Fibroblast of lung (primary cell): ENCODE results near the gene MATN4. TPM values are rescaled to one million over a fixed set of nuclear protein-coding genes. Genes with fewer than 3 reads are reported as not detected.

ENCODE experiments used
- DNase-seq, 2 donors: peaks; one replicate each; pipeline versions ENCODE4 v3.0.0 to v3.0.0-alpha.2; 2010; ENCODE audit warnings: low read depth in 2 of 2
- H2AFZ ChIP-seq: 2 replicates; pipeline ENCODE4 v1.5.1; 2012; ENCODE audit warnings: low read length, control low read depth, inconsistent platforms
- H3K27ac ChIP-seq: 2 replicates; pipeline ENCODE4 v1.5.1; 2011; ENCODE audit warnings: low read length, control low read depth; ENCODE audit not compliant: insufficient read depth
- H3K27me3 ChIP-seq: 2 replicates; pipeline ENCODE4 v1.5.1; 2011; ENCODE audit warnings: mild to moderate bottlenecking, low read length; ENCODE audit not compliant: control insufficient read depth, insufficient read depth
- H3K36me3 ChIP-seq: 2 replicates; pipeline ENCODE4 v1.5.1; 2011; ENCODE audit warnings: low read length; ENCODE audit not compliant: control insufficient read depth, insufficient read depth
- H3K4me1 ChIP-seq: 2 replicates; pipeline ENCODE4 v1.5.1; 2011; ENCODE audit warnings: low read length; ENCODE audit not compliant: control insufficient read depth, insufficient read depth; ENCODE audit errors: extremely low read depth
- H3K4me2 ChIP-seq: 2 replicates; pipeline ENCODE4 v1.5.1; 2011; ENCODE audit warnings: low read length, control low read depth; ENCODE audit not compliant: insufficient read depth; ENCODE audit errors: extremely low read depth
- H3K4me3 ChIP-seq, 4 experiments: fragments of 200-600 bp in 1 of 4; sonication (generic) in 1 of 4; replicated peaks in 1 of 4; 2 replicates each; pipeline ENCODE4 v1.5.1; 2011 to 2016; ENCODE audit warnings: low read length in 4 of 4, low read depth in 3 of 4, mild to moderate bottlenecking in 3 of 4, control low read depth in 2 of 4, inconsistent platforms in 1 of 4, mixed read lengths in 1 of 4; ENCODE audit not compliant: insufficient read depth in 1 of 4; ENCODE audit errors: control extremely low read depth in 1 of 4
- H3K79me2 ChIP-seq: 2 replicates; pipeline ENCODE4 v1.5.1; 2012; ENCODE audit warnings: mild to moderate bottlenecking, low read length, inconsistent platforms; ENCODE audit not compliant: control insufficient read depth, insufficient read depth
- H3K9ac ChIP-seq: 2 replicates; pipeline ENCODE4 v1.5.1; 2011; ENCODE audit warnings: mild to moderate bottlenecking, low read length, control low read depth; ENCODE audit not compliant: insufficient read depth
- H3K9me3 ChIP-seq: 2 replicates; pipeline ENCODE4 v1.5.1; 2012; ENCODE audit warnings: low read depth, low read length; ENCODE audit not compliant: control insufficient read depth, insufficient read depth
- H4K20me1 ChIP-seq: 2 replicates; pipeline ENCODE4 v1.5.1; 2011; ENCODE audit warnings: low read length; ENCODE audit not compliant: control insufficient read depth, insufficient read depth; ENCODE audit errors: extremely low read depth
- CTCF ChIP-seq, 2 donors: IDR thresholded peaks in 1 of 2; conservative IDR thresholded peaks in 1 of 2; 1 replicate in 1 of 2; 2 replicates in 1 of 2; pipeline ENCODE4 v1.5.1; 2011 to 2012; ENCODE audit warnings: low read length in 2 of 2, control low read depth in 1 of 2, inconsistent platforms in 1 of 2, low read depth in 1 of 2, mild to moderate bottlenecking in 1 of 2
- EZH2 ChIP-seq: IDR thresholded peaks from 2 replicates; pipeline ENCODE4 v1.5.1; 2012; ENCODE audit warnings: low read length, control low read depth, mild to moderate bottlenecking; ENCODE audit errors: missing control alignments
- polyA plus RNA-seq, 2 donors: library from polyadenylated mRNA; depleted of rRNA in 1 of 2; stranded (reverse) in 1 of 2; unstranded in 1 of 2; fragments of >200 nt; gene quantifications; 2 replicates each; pipeline ENCODE4 v1.2.1, GENCODE V29; 2011 to 2012; ENCODE audit warnings: missing spikeins in 1 of 2
- total RNA-seq: library from RNA; depleted of rRNA; stranded (reverse); fragments of >200 nt; gene quantifications from 2 replicates; pipeline ENCODE4 v1.2.1, GENCODE V29; 2014

The MATN4 gene
- total and polyA plus RNA-seq, 2 donors (not counting 1 experiment from before 2014, with no cell fraction given) = under 0.01 to 0.06 TPM

DNA sequence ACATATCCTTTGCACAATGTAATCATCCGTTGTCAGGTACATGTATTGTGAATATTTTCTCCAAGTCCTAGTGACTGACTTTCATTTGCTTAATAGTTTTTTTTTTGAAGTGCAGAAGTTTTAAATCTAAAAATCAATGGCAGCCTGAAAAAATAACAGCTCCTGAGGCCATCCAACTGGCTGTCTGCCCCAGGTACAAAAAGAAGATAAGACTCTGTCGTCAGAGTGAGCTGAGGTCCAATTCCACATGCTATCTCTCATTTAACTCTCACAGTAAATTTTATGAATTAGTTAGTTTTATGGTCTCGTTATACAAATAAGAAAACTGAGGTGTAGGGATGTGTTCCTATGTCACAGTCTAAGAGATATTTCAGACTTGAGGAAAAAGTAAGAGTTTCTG, 32.8 kb downstream of the MATN4 start:
- H3K9ac ChIP-seq = no peak overlapping the region
- H3K27me3 ChIP-seq = peaks cover 12% of the 10 kb centered on the region
- H3K36me3 ChIP-seq = no peaks in the 10 kb centered on the region
- DNase-seq = no peak
- no peak overlapping the region for H3K4me3 ChIP-seq
- H3K27ac ChIP-seq = no peak overlapping the region
- H2AFZ ChIP-seq = no peak overlapping the region
- H4K20me1 ChIP-seq = no peaks in the 10 kb centered on the region
- no peaks in the 10 kb centered on the region for H3K9me3 ChIP-seq
- TF ChIP-seq EZH2 (no peak), CTCF (conservative IDR thresholded peaks at IDR 0.05 in 1 of 2, IDR thresholded peaks at IDR 0.05 in 1 of 2; ENCODE audit: low read depth in 1 of 2, low read length in 2 of 2) (no peak)
- H3K4me1 ChIP-seq = no peaks in the 10 kb centered on the region
- no peak overlapping the region for H3K4me2 ChIP-seq
- no peaks in the 10 kb centered on the region for H3K79me2 ChIP-seq

- Histone ChIP-seq H3K4me3 (no peak overlapping the region), H3K79me2 (no peaks in the 10 kb centered on the region), H3K36me3 (no peaks in the 10 kb centered on the region), H3K27ac (no peak overlapping the region), H4K20me1 (no peaks in the 10 kb centered on the region), H3K27me3 (peaks cover 12% of the 10 kb centered on the region), H3K9me3 (no peaks in the 10 kb centered on the region), H3K9ac (no peak overlapping the region), H2AFZ (no peak overlapping the region), H3K4me2 (no peak overlapping the region), H3K4me1 (no peaks in the 10 kb centered on the region)
- no peak for TF ChIP-seq EZH2
- no peak for TF ChIP-seq CTCF (conservative IDR thresholded peaks at IDR 0.05 in 1 of 2, IDR thresholded peaks at IDR 0.05 in 1 of 2; ENCODE audit: low read depth in 1 of 2, low read length in 2 of 2)
- DNase-seq = no peak
Measured at GRCh38 chr20:45269754-45270270, 38.3 kb downstream of the MATN4 start.

GRCh38 chr20:45269056-45269455, 39.0 kb downstream of the MATN4 start:
- no peaks in the 10 kb centered on the region for H3K4me1 ChIP-seq
- no peaks in the 10 kb centered on the region for H3K36me3 ChIP-seq
- H3K4me3 ChIP-seq = no peak overlapping the region
- H3K9ac ChIP-seq = no peak overlapping the region
- H4K20me1 ChIP-seq = no peaks in the 10 kb centered on the region
- TF ChIP-seq EZH2 = no peak
- no peak for TF ChIP-seq CTCF (conservative IDR thresholded peaks at IDR 0.05 in 1 of 2, IDR thresholded peaks at IDR 0.05 in 1 of 2; ENCODE audit: low read depth in 1 of 2, low read length in 2 of 2)
- H3K4me2 ChIP-seq = no peak overlapping the region
- no peaks in the 10 kb centered on the region for H3K9me3 ChIP-seq
- no peak overlapping the region for H3K27ac ChIP-seq
- no peak for DNase-seq
- H3K79me2 ChIP-seq = no peaks in the 10 kb centered on the region
- peaks cover 10% of the 10 kb centered on the region for H3K27me3 ChIP-seq
- H2AFZ ChIP-seq = no peak overlapping the region
